ENCODE results near the gene PRPS1L1.

PRPS1L1 gene

DNA sequence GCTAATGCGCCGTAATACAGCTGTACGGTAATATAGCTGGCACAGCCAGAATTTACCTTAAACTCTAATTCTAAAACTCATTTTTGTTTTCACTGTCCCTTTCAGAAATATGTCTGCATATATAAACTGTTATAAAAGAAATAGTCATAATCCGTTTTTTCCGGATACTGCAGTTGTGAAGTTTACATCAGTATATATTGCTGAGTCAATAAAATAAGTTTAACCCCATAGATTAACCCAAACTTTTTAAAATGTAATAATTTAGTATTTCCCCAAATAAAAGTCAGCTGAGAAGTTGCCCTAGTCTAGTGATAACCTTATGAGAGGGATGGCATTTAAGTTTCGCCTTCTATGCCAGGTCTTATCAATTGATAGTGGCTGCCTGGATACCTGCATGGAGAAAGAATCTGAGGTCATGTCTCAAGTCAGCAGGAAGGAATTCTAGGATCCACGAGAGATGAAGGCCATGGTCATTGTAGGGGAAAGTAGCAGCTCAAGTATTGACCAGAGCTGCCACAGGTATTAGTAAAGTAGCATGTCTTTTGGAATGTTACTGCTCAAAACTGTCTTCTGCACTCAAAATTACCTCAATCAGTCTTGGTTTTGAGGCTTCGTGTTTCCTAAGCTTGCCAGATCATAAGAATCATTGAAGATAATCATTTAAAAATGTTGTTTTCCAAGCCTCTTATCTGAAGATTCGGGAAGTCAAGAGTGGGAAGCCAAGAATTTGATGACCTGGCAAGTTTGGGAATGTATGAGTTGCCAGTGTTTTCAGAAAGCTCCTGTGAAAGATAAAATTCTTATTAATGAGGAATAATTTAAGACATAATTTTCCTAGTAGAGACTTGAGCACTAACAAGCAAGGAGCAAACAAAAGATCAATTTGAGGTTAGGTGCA is 10.8 kb downstream of the PRPS1L1 start:
- DNase-seq (ENCODE audit: low read depth): no peak

- DNase-seq (ENCODE audit: low read depth): no peak
These were observed 13.7 kb downstream of the PRPS1L1 start for GRCh38 chr7:18013936-18014335.

DNA sequence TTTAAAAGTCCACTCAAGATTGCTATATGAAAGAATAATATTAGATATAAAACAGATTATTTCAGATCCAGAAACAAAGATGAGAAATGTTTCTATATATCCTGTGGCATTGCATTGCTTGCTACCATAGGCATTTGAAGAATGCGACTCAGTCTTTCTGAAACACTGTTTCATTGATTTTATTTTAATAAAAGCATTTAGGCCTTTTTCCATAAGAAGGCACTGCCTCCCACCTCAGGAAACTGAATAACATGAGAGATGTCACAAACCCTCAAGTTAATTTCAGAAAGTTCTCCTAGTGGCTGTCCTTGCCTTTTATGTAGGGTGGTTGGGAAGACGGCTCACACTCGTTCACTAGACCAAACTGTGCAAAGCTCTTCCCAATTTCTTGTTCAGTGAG is 23.3 kb downstream of the PRPS1L1 start:
- DNase-seq (ENCODE audit: low read depth): no peak

- DNase-seq (ENCODE audit: low read depth): no peak
These were observed 24.2 kb downstream of the PRPS1L1 start for GRCh38 chr7:18003286-18003994.

- no peak for DNase-seq (ENCODE audit: low read depth)
These were observed 29.0 kb downstream of the PRPS1L1 start for GRCh38 chr7:17998692-17999091.

DNA sequence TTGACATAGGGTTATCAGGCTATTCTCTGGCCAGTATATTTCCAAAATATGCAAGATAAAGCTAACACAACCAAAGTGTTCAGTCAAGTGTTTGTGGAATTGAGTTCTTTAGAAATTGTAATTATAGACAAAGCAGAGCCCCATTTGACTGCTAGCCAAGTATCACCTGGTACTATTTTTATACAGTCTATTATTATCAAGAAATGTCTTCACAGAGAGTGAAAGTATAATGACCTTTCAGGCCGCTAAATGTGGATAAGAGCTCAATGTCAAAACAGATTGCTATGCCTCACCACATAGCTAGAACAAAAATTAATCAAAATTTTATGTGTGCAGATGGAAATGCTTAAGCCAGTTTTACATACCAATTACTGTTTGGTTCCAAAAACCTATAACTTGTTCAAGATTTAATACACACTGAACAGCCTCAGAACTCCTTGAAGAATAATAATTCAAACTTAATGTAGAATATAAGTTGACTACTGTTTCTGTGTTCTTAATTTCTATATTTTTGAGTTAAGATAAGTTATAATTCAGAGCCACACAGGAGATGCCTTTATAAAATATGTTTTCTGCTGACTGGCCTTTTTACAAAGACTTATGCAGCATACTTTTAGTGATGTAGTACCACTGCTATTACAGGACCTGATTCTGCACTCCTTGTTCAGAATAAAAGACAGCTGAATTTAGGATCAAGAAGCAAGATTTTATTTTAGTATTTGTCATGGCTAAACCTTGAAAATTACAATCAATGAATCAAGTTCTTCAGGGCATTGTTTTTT is 31.0 kb downstream of the PRPS1L1 start:
- DNase-seq (ENCODE audit: low read depth): no peak

DNA sequence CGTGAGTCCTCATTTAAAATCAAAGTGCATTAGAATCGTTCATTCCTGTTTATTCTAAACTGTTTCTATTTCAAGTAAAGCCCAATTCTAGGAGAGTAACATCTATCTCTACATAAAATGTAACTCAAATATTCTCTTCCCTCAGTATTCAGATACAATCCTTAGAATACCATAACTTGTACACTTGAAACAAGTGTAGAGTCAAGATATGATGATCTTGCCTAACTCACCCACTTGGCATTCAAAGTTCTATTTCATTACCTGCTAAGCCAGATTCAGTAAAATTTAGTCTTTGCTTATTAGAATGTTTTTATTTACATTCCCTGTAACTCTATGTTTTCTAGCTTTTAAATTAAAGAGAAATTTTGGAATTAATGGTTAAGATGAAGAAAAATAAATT is 31.6 kb downstream of the PRPS1L1 start:
- DNase-seq (ENCODE audit: low read depth): no peak

DNA sequence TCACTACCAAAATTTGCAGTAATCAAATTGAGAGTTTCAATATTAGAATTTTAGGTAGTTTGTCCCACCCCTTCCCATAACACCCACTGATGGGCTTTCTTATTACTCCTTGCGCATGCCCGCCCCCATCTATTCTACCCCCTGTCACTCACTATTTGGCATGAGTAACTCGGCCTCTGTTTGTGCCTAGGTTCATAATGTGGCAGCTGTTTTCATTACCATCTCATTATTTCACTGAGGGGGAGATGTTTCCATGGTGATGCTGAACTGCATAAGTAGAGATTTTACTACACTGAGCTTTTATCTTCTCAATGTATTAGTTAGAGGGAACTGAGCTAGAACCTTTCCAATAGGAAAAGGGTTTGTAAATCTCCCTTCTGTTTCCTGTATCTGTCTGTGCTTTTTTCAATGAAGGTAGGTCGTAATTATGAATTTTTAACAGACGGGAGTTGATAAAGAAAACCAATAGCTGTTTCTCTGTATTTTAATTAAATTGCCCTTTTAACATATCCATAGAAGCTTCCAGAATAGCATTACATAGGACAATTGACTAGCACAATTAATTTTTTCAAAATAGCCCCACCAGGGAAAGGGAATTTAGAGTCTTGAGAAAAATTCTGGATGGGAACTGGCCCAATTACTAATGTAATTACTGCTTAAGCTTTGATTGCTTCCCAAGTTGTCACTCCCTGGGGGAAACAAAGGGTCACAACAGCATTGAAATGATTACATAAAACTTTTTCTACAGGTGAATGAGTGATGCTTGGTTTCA is 33.4 kb downstream of the PRPS1L1 start:
- DNase-seq (ENCODE audit: low read depth): no peak

GRCh38 chr7:17991866-17992648 is 35.6 kb downstream of the PRPS1L1 start:
- DNase-seq (ENCODE audit: low read depth): no peak

DNA sequence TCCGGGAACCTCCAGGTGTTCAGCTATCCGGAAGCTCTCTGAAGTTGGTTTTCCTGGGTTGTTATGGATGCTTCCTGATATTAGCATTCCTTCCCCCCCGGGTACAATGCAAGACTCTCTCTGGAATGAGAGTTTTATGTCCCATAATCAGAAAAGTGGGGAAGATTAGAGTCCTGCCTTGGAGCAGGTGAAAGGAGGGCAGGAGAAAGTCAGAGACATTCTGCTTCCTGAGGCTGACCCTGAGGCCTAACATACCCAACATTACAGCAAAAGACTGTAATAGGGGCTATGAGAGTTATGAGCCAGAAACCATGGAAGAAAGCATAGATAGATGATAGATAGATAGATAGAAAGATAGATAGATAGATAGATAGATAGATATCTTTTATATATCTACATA is 36.9 kb downstream of the PRPS1L1 start:
- DNase-seq (ENCODE audit: low read depth): no peak

- DNase-seq (ENCODE audit: low read depth): no peak
These were observed 38.1 kb downstream of the PRPS1L1 start for GRCh38 chr7:17989546-17989945.

- no peak for DNase-seq (ENCODE audit: low read depth)
These were observed 38.8 kb downstream of the PRPS1L1 start for GRCh38 chr7:17988858-17989257.

- no peak for DNase-seq (ENCODE audit: low read depth)
These were observed 39.5 kb downstream of the PRPS1L1 start for GRCh38 chr7:17988141-17988540.

GRCh38 chr7:17986851-17987250 is 40.8 kb downstream of the PRPS1L1 start:
- peak; percentile 69 for DNase-seq (ENCODE audit: low read depth)

GRCh38 chr7:17985473-17986239 is 42.0 kb downstream of the PRPS1L1 start:
- no peak for DNase-seq (ENCODE audit: low read depth)

DNA sequence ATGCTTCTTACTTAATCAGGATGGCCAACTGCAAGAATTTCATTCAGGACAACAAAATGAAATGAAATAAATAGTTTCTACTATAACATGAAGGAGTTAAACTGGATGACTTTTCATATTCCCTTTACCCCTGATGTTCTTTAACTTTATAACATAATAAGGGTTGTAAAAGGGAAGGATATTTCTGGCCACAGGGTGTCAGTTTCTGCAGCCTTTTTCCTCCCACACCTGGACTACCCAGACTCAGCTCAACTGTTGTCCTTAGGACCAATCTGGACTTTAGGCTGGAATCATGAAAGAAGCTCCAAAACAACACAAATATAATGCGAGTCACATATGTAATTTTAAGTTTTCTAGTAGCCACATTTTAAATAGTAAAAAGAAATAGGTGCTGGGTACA is 43.4 kb downstream of the PRPS1L1 start:
- DNase-seq (ENCODE audit: low read depth): no peak

GRCh38 chr7:17983221-17984062 is 44.2 kb downstream of the PRPS1L1 start:
- DNase-seq (ENCODE audit: low read depth): no peak

GRCh38 chr7:17976952-17977351 is 50.7 kb downstream of the PRPS1L1 start:
- DNase-seq (ENCODE audit: low read depth): no peak

Measured in non-pigmented ciliary epithelial cell (primary cell).